Loucy (cell line): ENCODE data around the gene LINGO3.
"Not testable (repeated sequence)": the region's sequence is repeated elsewhere in the genome, so short reads cannot be mapped to it uniquely, and the experiment has no call there.

ENCODE experiments used
- H2AFZ ChIP-seq: fragments of 200-600 bp; sonication (generic); 2 replicates; pipeline ENCODE4 v1.6.0; 2016; ENCODE audit warnings: antibody characterized with exemption, mild to moderate bottlenecking, low read length, moderate library complexity
- H3F3A ChIP-seq: fragments of 200-600 bp; 2 replicates; pipeline ENCODE4 v1.6.0; 2016; ENCODE audit warnings: antibody characterized with exemption, low read depth, mild to moderate bottlenecking
- H3K27me3 ChIP-seq: fragments of 200-600 bp; sonication (generic); 2 replicates; pipeline ENCODE4 v1.6.1; 2014; ENCODE audit warnings: low read length, mild to moderate bottlenecking; ENCODE audit not compliant: insufficient read depth, poor library complexity, severe bottlenecking
- H3K36me3 ChIP-seq: fragments of 200-600 bp; sonication (generic); 2 replicates; pipeline ENCODE4 v1.6.1; 2016; ENCODE audit warnings: low read length; ENCODE audit not compliant: insufficient read depth
- H3K4me1 ChIP-seq: fragments of 200-600 bp; sonication (generic); 2 replicates; pipeline ENCODE4 v1.5.1; 2014; ENCODE audit warnings: low read length, mild to moderate bottlenecking; ENCODE audit not compliant: insufficient read depth, poor library complexity, severe bottlenecking
- H3K4me2 ChIP-seq: fragments of 200-600 bp; sonication (generic); 2 replicates; pipeline ENCODE4 v1.6.0; 2014; ENCODE audit warnings: antibody characterized with exemption, low read length, low read depth, mild to moderate bottlenecking; ENCODE audit not compliant: poor library complexity, severe bottlenecking
- H3K4me3 ChIP-seq: fragments of 200-600 bp; sonication (generic); 2 replicates; pipeline ENCODE4 v1.5.1; 2014; ENCODE audit warnings: low read length, mild to moderate bottlenecking, mixed read lengths; ENCODE audit not compliant: poor library complexity, severe bottlenecking
- H3K79me2 ChIP-seq: fragments of 200-600 bp; sonication (generic); 2 replicates; pipeline ENCODE4 v1.6.1; 2014; ENCODE audit warnings: low read length; ENCODE audit not compliant: insufficient read depth
- H3K9ac ChIP-seq: fragments of 200-600 bp; sonication (generic); 2 replicates; pipeline ENCODE4 v1.6.0; 2014; ENCODE audit warnings: mild to moderate bottlenecking, low read depth, low read length, moderate library complexity; ENCODE audit not compliant: poor library complexity, severe bottlenecking
- H3K9me2 ChIP-seq: fragments of 200-600 bp; sonication (generic); replicated peaks from 2 replicates; pipeline ENCODE4 v1.6.1; 2016; ENCODE audit warnings: low read depth, low read length, mixed read lengths
- H3K9me3 ChIP-seq: fragments of 200-600 bp; sonication (generic); 2 replicates; pipeline ENCODE4 v1.6.1; 2014; ENCODE audit warnings: mild to moderate bottlenecking, antibody characterized with exemption, low read length, low read depth; ENCODE audit not compliant: insufficient read depth
- H4K20me1 ChIP-seq: fragments of 200-600 bp; sonication (generic); 2 replicates; pipeline ENCODE4 v1.6.0; 2014; ENCODE audit warnings: antibody characterized with exemption, low read length, mild to moderate bottlenecking; ENCODE audit not compliant: insufficient read depth, poor library complexity, severe bottlenecking
- CTCF ChIP-seq: fragments of 200-600 bp; sonication (generic); conservative IDR thresholded peaks from 2 replicates; pipeline ENCODE4 v1.5.1; 2014; ENCODE audit warnings: mild to moderate bottlenecking, antibody characterized with exemption, low read length
- EZH2phosphoT487 ChIP-seq: fragments of 200-600 bp; IDR thresholded peaks from 2 replicates; pipeline ENCODE4 v1.6.1; 2018; ENCODE audit warnings: antibody characterized with exemption, mild to moderate bottlenecking, moderate library complexity, borderline replicate concordance

LINGO3 gene

GRCh38 chr19:2283835-2284507, 24.0 kb downstream of the LINGO3 start:
- no peak overlapping the region for H3K4me3 ChIP-seq
- no peak overlapping the region for H3K4me2 ChIP-seq
- H3K36me3 ChIP-seq, result no peaks in the 10 kb centered on the region
- H3K9me3 ChIP-seq, result no peaks in the 10 kb centered on the region
- TF ChIP-seq EZH2phosphoT487 (no peak), CTCF (no peak)
- H2AFZ ChIP-seq, result no peak overlapping the region
- no peaks in the 10 kb centered on the region for H3K79me2 ChIP-seq
- no peaks in the 10 kb centered on the region for H3F3A ChIP-seq
- H3K27me3 ChIP-seq, result no peaks in the 10 kb centered on the region
- no peaks in the 10 kb centered on the region for H4K20me1 ChIP-seq
- H3K4me1 ChIP-seq, result peaks cover 18% of the 10 kb centered on the region
- no peak overlapping the region for H3K9ac ChIP-seq
- H3K9me2 ChIP-seq, result no peaks in the 10 kb centered on the region

- H3K4me1 ChIP-seq, result peaks cover 16% of the 10 kb centered on the region
- no peaks in the 10 kb centered on the region for H3K27me3 ChIP-seq
- H3K9me2 ChIP-seq, result no peaks in the 10 kb centered on the region
- no peaks in the 10 kb centered on the region for H3K9me3 ChIP-seq
- H3F3A ChIP-seq, result no peaks in the 10 kb centered on the region
- no peak overlapping the region for H3K4me3 ChIP-seq
- no peaks in the 10 kb centered on the region for H3K79me2 ChIP-seq
- H3K36me3 ChIP-seq, result no peaks in the 10 kb centered on the region
- H4K20me1 ChIP-seq, result no peaks in the 10 kb centered on the region
- no peak overlapping the region for H2AFZ ChIP-seq
- H3K4me2 ChIP-seq, result peak overlapping the region; percentile 85
- H3K9ac ChIP-seq, result peak overlapping the region; percentile 73
- TF ChIP-seq EZH2phosphoT487 (no peak), CTCF (no peak)
These were observed 25.1 kb downstream of the LINGO3 start for GRCh38 chr19:2282862-2283237.

GRCh38 chr19:2282062-2282861, 25.7 kb downstream of the LINGO3 start, which contains the start of gene PEAK3:
PEAK3 (minus strand) TSS chr19:2282175; CDS start chr19:2280931, 1,244 bp downstream.
- Histone ChIP-seq H3K79me2 (no peaks in the 10 kb centered on the region), H3K4me3 (peak within 1 kb of the TSS; percentile 74), H3K36me3 (no peaks in the 10 kb centered on the region), H3K27me3 (no peaks in the 10 kb centered on the region), H2AFZ (peak within 1 kb of the TSS; percentile 71), H3K4me2 (peak within 1 kb of the TSS; percentile 85), H3K9me2 (no peaks in the 10 kb centered on the region), H3F3A (no peaks in the 10 kb centered on the region), H4K20me1 (no peaks in the 10 kb centered on the region), H3K9ac (peak within 1 kb of the TSS; percentile 73), H3K4me1 (peaks cover 12% of the 10 kb centered on the region), H3K9me3 (no peaks in the 10 kb centered on the region)
- TF ChIP-seq CTCF, result no peak
- no peak for TF ChIP-seq EZH2phosphoT487

- H2AFZ ChIP-seq, result peak overlapping the region; percentile 71
These were observed 26.5 kb downstream of the LINGO3 start for GRCh38 chr19:2281265-2282061.

More at GRCh38 chr19:2281265-2282061, 26.5 kb downstream of the LINGO3 start:
- not testable (repeated sequence) for H3K79me2 ChIP-seq, H3K27me3 ChIP-seq, H3K9me3 ChIP-seq, H3F3A ChIP-seq, H4K20me1 ChIP-seq, H3K9me2 ChIP-seq, H3K36me3 ChIP-seq
- H3K9ac ChIP-seq, result peak overlapping the region; percentile 73
- H3K4me3 ChIP-seq, result peak overlapping the region; percentile 74
- peak overlapping the region; percentile 85 for H3K4me2 ChIP-seq
- H3K4me1 ChIP-seq, result peaks cover 12% of the 10 kb centered on the region
